GM12872 (cell line): ENCODE data around the gene RAB31.

Experiments used
- TF ChIP-seq, protein P1 (sequence below): IDR thresholded peaks from 3 replicates; pipeline ENCODE4 v1.5.1; 2011; ENCODE audit warnings: low read depth, mild to moderate bottlenecking, low read length, moderate library complexity; ENCODE audit not compliant: insufficient read depth

RAB31 gene

DNA sequence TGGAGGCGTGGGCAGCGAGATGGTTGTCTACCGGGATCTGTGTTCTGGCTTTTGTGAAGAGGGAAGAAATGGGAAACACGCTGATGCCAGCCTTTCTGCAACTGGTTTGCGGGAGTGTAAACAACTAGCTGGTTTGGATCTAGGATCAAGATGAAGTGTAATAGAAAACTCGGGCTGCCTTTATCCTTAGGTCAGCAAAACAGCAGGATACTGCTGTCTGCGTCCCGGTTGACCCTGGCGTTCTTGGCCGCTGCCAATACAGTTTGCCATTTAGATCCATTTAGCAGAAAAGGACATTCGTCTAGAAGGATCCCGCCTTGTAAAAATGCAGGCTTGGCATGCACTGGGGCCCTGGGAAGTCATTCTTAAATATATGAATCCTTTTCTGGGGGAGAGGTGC is 42.0 kb downstream of the RAB31 start:
- TF ChIP-seq, protein P1, sequence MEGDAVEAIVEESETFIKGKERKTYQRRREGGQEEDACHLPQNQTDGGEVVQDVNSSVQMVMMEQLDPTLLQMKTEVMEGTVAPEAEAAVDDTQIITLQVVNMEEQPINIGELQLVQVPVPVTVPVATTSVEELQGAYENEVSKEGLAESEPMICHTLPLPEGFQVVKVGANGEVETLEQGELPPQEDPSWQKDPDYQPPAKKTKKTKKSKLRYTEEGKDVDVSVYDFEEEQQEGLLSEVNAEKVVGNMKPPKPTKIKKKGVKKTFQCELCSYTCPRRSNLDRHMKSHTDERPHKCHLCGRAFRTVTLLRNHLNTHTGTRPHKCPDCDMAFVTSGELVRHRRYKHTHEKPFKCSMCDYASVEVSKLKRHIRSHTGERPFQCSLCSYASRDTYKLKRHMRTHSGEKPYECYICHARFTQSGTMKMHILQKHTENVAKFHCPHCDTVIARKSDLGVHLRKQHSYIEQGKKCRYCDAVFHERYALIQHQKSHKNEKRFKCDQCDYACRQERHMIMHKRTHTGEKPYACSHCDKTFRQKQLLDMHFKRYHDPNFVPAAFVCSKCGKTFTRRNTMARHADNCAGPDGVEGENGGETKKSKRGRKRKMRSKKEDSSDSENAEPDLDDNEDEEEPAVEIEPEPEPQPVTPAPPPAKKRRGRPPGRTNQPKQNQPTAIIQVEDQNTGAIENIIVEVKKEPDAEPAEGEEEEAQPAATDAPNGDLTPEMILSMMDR = no peak

DNA sequence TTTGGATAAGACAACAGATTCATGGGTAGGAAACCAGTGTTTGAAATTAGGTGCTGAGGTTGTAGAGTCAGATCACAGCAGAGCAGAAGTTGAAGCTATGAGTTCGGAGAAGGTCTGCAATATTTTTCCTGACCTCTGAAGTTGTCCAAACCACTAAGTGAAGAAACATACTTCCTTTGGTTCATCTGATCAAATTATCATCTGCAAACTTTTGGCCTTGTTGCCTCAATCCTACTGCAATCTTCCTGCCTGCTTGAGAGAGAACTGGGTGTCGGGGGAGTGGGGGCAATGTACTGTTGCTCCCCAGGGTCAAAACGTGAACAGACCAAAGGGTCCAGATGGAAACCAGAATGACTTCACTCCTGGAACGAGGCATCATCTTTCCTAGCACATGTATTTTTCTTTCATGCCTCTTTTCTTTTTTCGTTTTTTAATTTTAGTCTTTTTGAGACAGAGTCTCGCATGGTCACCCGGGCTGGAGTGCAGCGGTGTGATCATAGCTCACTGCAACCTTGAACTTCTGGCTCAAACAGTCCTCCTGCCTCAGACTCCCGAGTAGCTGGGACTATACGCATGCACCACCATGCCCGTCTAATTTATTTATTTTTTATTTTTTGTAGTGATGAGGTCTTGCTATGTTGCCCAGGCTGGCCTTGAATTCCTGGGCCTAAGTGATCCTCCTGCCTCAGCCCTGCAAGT is 42.7 kb downstream of the RAB31 start:
- TF ChIP-seq, protein P1 = no peak

DNA sequence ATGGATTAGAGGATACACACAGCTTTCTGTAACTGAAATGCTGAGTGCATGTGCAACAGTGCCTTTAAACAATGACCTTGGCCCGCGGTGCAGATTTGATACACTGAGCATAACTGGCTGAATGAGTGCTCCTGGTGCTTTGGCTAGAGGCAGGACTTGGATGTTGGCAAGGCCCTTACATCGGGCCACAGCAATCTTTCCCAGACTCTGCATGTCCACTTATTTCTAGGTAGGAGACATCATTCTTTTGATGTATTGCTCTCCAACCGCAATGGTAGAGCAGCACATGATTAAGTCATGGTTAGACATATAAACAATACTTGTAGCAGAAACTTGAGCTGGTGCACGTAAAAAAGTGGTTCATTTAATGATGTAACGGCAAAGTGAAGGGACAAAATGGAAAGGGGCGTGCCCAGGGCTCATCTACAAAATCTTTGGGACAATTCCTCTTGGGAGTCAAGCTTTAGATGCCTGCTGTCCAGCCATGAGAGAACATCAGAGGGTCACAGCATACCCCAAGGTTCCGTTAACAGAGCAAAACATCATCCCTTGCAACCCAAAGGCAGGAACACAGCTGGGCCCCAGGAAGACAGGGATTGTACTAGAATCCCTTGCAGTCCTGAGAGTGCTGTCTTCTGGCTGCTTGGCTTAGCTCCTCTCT is 43.4 kb downstream of the RAB31 start:
- TF ChIP-seq, protein P1 = no peak

DNA sequence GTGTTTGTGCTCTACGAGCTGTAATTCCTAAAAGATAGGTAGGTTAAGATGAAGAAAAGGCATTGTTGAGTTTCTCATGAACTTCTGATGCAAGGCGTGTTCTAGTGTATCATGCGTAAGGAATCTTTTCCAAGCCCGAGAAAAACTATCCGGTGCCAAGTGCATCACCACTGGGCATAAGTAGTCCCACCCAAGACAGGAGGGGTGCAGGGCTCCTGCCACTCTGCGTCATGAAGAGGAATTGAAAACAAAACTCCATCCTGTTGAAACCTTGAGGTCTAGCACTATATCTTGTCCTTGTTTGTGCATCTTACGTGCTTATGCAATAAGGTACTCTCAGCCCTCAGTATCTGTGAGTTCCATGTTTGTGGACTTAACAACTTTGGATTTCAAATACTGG is 45.7 kb downstream of the RAB31 start:
- TF ChIP-seq, protein P1 = no peak

DNA sequence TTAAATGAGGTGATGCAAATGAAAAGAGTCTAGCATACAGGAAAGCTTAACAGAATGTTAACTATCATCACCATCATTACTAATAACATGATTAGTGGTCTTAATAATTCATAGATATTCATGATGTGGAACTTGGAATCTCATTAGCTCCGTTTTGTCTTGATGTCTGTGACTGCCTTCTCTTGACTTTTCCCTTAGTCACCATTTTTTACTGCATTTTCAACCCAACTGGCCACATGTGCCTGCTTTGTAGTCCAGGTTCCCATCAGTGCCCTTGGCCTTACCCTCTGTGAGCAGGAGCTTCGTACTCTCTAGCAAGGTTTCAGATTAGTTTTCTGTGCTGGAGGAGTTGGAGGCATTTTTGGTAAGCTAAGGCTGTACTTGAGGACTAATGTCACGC is 47.0 kb downstream of the RAB31 start:
- TF ChIP-seq, protein P1 = no peak

DNA sequence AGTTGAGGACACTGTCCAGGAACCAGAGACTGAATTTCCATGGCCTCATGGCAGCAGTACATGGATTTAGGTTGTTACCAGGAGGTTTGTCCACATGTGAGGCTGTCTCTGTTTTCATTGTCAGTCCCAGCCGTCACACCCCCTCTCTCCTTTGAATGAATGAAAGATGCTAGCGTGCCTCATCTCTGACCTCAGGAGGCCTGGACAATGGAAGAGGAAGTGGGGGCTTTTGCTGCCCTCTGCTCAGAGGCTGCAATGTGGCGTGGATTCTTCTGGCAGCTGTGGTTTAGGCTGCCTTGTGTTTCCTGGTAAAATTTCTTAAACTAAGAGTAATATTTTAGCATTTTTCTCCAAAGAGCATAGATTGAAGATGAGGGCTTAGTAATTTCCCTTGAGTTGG is 47.5 kb downstream of the RAB31 start:
- TF ChIP-seq, protein P1 = no peak

DNA sequence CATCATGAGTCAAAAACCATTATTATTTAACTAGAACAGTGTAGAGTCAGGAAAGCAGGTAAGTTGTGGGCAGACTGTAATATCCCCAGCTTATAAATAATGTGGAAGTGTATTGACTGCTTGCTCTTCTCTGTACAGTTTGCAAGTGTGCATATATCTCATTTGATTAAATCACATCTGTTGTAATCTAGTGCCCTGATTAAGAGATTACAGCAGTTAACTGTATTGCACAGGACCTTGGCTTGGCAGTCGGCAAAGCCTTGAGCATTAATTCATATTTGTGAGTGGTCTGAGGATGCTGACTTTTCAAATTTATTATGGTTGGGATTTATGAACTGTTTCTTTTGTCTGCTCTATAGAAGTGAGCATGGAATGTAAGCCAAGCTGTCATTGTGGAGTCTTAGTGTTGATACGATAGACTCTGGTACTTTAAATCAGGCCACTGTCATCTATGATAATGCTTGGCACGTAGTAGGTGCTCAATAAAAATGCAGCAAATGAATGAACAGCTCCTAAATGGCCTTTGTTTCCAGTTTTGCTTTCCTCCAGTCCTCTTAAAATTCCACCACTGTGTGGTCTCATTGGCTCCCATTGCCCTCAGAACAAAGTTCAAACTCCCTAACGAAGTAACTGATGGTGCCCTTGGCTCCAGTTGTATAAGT is 48.3 kb downstream of the RAB31 start:
- TF ChIP-seq, protein P1 = no peak
